Glomerular endothelial cell (primary cell): ENCODE measurements around the gene NAALADL1. TPM values are rescaled to one million over a fixed set of nuclear protein-coding genes. Genes with fewer than 3 reads are reported as not detected.
A peak's percentile ranks its signal among the peaks of the same experiment; 100 is the strongest.
"Not testable (repeated sequence)": the region's sequence is repeated elsewhere in the genome, so short reads cannot be mapped to it uniquely, and the experiment has no call there.

ENCODE experiments used
- DNase-seq: peaks from one replicate; pipeline ENCODE4 v3.0.0-alpha.2; 2011; ENCODE audit warnings: low read depth, low spot score; ENCODE audit errors: extremely low read depth
- total RNA-seq: library from RNA; depleted of rRNA; stranded (reverse); fragments of >200 nt; gene quantifications from 2 replicates; pipeline ENCODE4 v1.2.3, GENCODE V29; 2015

NAALADL1 gene
- total RNA-seq, 1 donor from 2014 or later = 2.8 TPM

GRCh38 chr11:65055538-65055937 lies 2.8 kb downstream of the NAALADL1 start:
- DNase-seq = no peak

GRCh38 chr11:65053827-65054508 lies 4.4 kb downstream of the NAALADL1 start:
- DNase-seq = no peak

GRCh38 chr11:65051398-65051858 lies 6.9 kb downstream of the NAALADL1 start:
- no peak for DNase-seq

- DNase-seq = no peak
Observed at GRCh38 chr11:65047581-65048422, 10.6 kb downstream of the NAALADL1 start.

- DNase-seq = no peak
Observed at GRCh38 chr11:65045728-65046127, 12.6 kb downstream of the NAALADL1 start.

GRCh38 chr11:65045061-65045460 lies 13.3 kb downstream of the NAALADL1 start:
- no peak for DNase-seq

GRCh38 chr11:65043881-65044501 lies 14.4 kb downstream of the NAALADL1 start:
- DNase-seq = no peak

GRCh38 chr11:65042891-65043290 lies 15.5 kb downstream of the NAALADL1 start:
- DNase-seq = no peak

- peak; percentile 29 for DNase-seq
Observed at GRCh38 chr11:65040847-65041622, 17.3 kb downstream of the NAALADL1 start, which contains the start of gene SAC3D1. Gene SAC3D1 (plus strand): TSS chr11:65041210. CDS start chr11:65041293, 83 bp downstream.

GRCh38 chr11:65040520-65040846 lies 17.9 kb downstream of the NAALADL1 start:
- DNase-seq = no peak

GRCh38 chr11:65036931-65037330 lies 21.4 kb downstream of the NAALADL1 start:
- no peak for DNase-seq

- no peak for DNase-seq
Observed at GRCh38 chr11:65035579-65035978, 22.8 kb downstream of the NAALADL1 start.

GRCh38 chr11:65034423-65034822 lies 23.9 kb downstream of the NAALADL1 start:
- no peak for DNase-seq

- no peak for DNase-seq
Observed at GRCh38 chr11:65032216-65032615, 26.1 kb downstream of the NAALADL1 start.

GRCh38 chr11:65027213-65028067 lies 30.9 kb downstream of the NAALADL1 start, which contains the start of gene SNX15:
Gene SNX15 (plus strand): TSS chr11:65027439. CDS start chr11:65027538, 99 bp downstream.
- DNase-seq = peak; percentile 85

GRCh38 chr11:65026810-65027209 lies 31.5 kb downstream of the NAALADL1 start:
- no peak for DNase-seq

- not testable (repeated sequence) for DNase-seq
Observed at GRCh38 chr11:65023502-65023901, 34.9 kb downstream of the NAALADL1 start.

GRCh38 chr11:65021509-65021908 lies 36.8 kb downstream of the NAALADL1 start:
- DNase-seq = no peak

GRCh38 chr11:65021003-65021402 lies 37.4 kb downstream of the NAALADL1 start:
- no peak for DNase-seq

GRCh38 chr11:65019824-65020223 lies 38.5 kb downstream of the NAALADL1 start:
- DNase-seq = no peak
